GM21717 (cell line): ENCODE results near the gene TVP23B.
"Not testable (repeated sequence)": the region's sequence is repeated elsewhere in the genome, so short reads cannot be mapped to it uniquely, and the experiment has no call there.

Experiments used
- ATAC-seq: cut with Tn5 transposase; IDR thresholded peaks from one replicate; pipeline ENCODE4 v1.9.1; 2021; ENCODE audit warnings: mild to moderate bottlenecking, moderate library complexity; ENCODE audit not compliant: unreplicated experiment

Gene TVP23B

DNA sequence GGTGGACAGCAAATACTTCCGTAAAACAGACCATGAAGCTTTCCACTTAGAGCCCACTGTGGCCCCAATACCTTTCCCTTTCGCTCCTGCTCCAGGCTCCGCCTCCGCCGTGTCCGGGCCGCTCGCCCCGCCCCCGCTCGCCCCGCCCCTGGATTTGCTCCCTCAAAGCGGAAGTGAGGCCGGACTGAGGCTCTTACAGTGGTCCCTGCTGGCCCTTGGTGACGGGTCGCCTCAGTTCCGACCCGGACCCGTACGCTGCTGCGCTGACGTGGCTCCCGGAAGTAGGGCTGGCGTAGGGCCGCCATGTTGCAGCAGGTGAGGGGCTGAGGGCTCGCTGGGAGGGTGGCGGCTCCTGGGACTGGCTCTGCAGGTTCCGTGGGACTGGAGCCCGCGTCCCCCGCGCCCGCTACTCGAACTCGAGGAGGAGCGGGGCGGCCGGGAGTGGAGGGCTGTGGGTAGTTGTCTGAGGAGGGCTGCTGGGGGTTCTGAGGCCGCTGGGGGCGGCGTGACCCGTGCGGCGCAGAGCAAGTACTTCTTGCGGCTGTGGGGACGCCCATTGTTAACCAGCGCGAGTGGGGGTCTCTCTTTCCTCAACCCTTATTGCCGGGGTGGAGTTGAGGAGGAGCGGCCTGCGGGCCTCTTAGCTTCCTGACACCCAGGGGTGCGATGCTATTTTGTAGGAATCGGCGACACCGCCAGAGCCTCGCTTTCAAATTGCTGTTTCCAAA, at the start of gene TVP23B:
TVP23B (plus strand) TSS at position 193 of the 728 bp plus-strand sequence; CDS start at position 304, 111 bp downstream.
- peak; percentile 96 for ATAC-seq

DNA sequence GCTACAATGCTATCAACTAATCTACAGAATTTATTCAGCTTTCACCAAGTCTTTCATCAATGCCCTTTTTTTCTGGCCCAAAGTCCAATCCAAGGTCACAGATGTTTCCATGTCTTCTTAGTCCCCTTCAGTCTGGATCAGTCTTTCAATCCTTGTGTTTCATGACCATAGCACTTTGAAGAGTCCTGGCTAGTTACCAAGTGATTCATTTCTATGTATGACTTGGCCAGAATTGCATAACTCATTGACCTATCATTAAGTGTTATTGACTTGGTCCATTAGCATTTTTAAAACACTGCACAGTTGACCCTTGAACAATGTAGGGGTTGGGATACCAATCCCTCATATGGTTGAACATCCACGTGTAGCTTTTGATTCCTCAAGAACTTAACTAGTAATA, 48.5 kb upstream of the TVP23B start:
- ATAC-seq, result not testable (repeated sequence)

DNA sequence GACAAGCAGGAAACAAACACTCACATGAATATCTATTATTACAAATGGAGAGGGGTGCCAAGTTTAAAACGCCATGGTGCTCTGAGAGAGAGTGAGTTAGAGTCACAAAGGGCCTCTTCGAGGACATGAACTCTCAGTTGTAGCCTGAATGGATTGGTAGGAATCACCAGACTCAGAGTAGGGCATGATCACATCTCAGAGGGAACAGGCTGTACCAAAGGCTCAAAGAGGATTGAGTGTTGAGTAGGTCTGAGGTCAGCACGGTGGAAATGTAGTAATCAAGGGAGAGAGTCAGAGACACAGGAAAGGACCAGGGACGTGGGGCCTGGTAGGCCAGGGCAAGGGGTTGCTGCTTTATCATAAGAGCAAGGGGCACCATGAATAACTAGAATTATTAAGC, 47.6 kb upstream of the TVP23B start:
- not testable (repeated sequence) for ATAC-seq

DNA sequence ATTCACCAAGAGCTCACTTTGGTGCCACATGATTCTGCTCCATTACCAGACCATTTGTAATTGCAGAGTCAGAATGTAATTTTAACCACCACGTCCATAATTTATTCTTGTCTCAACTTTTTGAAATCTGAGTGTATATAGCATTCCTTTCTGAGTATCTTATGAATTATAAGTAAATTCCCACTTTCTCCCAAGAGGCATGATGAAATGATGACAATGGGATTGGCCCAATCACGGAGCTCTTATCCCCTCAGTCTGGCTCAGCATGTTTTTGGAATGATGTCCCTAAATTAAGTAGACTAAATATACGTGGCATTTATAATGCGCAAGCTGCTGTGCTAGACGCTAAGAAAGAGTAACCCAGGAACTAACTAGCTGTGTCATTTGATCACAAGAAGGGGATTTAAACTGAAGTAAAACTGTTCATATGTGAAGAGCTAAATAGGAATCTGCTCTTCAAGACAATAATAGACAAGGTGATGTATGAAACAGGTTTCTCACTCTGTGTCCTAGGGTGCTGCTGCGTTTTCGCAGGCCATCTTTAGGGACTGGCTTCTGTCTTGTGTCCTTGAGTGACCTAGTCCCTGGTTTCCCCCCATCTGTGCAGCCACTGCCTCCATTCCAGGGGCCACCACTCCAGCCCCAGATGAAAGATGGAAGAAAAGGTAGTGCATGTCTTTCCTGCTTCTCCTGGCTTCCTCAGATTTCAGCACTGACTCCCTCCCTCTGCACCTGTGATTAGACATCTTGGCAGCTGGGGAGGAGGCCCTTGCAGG, 41.2 kb upstream of the TVP23B start:
- ATAC-seq, result not testable (repeated sequence)

DNA sequence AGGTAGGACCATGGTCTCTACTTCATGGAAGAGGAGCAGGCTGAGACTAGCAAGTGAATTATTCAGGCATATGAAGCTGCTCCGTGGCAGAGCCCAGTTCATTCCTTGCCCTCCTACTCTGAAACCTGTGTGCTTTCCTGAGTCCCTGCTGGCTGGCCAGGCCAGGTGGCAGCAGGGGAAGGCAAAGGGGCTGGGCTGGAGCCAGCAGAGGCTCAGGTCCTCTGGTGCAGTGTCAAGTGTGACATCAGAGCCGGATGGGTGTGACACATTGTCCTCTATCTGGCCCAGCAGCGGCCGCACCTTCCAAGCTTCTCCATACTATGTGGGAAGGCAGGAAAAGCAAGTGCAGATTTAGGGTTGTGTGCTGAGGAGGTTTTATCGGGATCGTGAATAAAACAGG, 39.8 kb upstream of the TVP23B start:
- ATAC-seq, result not testable (repeated sequence)

DNA sequence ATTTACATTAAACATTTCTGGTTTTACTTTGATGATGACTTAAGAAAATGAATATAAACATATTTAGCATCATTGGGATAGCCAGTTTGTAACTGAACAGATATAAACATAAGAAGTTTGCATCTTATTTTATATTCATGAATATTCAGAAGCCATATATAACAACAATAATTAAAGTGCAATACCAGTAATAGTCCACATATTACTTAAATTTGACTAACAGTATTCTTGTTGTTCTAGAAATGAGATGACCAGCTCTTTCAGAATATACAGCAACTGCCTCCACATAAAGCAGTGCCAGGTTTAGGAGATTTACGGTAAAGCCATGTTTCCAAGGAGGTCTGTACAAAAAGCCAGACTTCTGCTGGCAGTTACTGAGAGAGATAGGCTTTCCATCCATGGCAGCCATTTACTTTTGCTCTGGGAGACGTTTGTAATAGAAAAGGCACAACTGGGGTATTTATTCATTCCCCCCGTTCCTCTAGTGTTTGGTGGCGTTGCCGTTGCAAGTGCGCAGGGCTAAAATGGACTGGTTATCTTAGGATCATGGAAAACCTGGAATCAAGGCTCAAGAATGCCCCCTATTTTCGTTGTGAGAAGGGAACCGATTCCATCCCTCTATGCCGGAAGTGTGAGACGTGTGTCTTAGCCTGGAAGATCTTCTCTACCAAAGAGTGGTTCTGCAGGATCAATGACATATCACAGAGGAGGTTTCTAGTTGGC, 37.1 kb upstream of the TVP23B start, which contains the start of gene FBXW10:
FBXW10 (plus strand) TSS at position 356 of the 723 bp plus-strand sequence; CDS start at position 547, 191 bp downstream.
- not testable (repeated sequence) for ATAC-seq

DNA sequence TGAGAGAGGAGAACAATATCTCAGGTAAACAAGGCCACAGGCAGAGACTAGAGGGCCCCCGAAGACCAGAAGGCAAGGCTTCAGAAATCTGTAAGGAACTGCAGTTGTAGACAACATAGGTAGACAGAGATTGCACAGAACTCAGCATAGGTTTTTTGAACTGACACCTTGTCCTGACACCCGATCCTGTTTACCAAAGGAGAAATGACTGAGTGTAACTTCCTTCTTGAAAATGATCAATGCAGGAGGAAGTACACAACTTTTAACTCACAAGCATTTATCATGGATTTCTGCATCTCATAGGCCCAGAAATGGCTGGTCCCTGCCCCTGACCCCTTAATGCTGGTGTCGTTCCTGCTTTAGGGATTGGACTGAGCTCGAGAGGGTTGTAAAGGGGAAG, 36.3 kb upstream of the TVP23B start:
- not testable (repeated sequence) for ATAC-seq

DNA sequence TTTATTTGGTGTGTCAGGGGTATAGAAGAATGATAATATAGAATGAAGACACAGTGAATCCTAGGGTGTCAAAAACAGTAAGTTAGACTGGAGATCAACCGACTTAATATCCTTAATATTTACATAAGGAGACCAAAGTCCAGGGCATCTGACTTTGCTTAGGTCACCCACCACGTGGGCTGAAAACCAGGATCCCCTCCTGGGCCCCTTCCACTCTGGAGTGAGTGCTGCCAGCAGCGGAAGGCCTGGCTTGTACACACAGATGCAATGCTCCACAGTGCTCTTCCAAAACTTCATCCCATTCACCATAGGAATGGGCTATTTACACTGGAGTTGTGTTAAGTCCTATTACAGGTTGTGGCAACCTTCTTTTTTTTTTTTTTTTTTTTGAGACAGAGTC, 34.4 kb upstream of the TVP23B start:
- ATAC-seq, result not testable (repeated sequence)

DNA sequence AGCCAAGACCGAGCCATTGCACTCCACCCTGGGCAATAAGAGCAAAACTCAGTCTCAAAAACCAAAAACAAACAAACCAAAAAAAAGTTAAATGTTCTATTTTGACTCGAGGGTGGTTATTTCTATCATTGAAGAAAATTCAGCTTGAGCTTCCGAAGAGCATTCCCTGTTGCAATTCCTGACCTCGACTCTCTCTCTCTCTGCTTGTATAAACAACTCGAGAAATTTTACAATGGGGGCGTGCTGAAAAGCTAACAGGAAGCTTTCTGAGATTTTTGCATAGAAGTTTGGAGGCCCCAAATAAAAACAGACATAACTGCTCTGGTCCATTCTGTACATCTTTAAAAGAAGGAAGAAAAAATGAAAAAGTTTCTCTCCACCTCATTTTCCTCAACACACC, 33.5 kb upstream of the TVP23B start:
- ATAC-seq, result not testable (repeated sequence)

DNA sequence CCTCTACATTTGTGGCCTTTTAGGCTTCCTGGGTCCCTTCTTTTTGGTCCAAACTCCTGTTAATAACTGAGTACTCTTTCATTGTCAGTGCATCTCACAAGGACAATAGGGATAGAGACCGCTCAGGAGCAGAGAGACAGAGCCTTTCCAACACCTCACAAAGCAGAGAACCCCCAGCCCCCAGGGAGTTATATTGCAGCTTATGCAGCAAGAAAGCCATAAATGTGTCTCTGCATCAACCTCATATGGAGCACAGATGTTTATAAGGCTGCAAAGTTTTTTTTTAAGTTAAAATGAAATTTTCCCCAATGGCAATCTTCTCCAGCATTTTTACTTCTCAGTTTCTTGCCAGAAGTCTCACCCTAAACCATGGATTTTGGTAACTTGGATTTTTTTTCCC, 30.7 kb upstream of the TVP23B start:
- ATAC-seq, result not testable (repeated sequence)

DNA sequence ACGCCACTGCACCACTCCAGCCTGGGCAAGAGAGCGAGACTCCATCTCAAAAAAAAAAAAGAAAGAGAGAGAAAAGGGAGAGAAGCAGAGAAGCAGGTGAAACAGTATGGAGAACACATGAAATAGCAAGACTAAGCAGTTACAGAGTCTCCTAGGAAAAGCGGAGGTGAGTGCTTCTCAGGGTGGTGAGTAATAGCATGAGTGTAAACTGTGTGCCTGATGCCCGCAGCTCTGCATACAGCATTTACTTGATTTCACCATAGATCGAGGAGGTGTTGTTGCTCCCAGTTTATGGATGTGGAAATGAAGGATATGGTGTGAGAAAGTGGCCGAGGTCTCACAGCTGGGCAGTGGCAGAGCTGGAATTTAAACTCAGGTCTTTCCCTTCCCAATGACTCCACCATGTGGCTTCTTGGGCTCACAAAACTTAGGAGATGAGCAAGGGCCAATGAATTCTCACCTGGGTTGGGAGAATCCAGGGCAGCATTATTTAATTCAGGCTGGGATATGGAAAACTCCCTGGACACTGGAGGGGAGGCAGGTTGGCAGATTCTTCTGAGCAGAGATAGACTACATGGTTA, 27.1 kb upstream of the TVP23B start:
- not testable (repeated sequence) for ATAC-seq

DNA sequence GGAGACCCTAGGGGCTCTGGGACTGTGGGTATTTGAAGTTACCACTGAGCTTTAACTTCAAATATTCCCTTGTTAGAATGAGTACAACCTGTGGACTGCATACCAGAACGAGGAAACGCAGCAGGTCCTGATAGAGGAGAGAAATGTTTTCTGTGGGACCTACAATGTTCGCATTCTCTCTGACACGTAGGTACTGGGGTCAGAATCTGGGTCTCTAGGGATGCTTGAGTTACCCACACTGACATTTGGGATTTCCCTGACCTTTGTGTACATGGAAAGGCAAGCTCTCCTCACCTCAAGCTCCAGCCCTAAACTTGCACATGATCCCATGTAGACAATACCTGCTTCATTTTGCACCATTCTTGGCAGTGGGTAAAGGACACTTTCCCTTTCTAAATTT, 25.0 kb upstream of the TVP23B start:
- ATAC-seq, result not testable (repeated sequence)

DNA sequence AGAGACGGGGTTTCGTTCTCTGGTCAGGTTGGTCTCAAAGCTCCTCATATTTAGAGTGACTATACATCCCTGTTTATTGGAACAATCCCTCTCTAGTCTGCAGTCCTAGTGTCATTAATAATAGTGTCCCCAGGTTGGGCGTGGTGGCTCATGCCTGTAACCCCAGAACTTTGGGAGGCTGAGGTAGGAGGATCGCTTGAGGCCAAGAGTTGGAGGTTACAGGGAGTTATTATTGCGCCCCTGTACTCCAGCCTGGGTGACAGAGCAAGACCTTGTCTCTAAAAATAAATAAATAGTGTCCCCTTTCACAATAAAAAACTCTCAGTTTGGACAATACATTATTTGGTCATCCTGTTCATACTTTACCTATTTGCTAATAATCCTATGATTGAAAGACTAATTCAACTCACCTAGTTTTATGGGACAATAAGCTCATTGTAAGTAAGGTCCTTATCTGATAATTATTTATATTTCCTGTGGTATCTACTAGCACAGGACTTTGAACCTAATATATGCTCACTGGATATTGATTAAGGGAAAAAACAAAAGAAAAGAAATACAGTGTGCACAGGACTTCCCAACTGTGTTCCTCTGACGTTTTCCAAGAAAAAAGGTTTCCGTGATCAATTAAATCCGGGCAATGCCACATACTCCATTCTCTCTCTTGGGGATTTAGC, 23.5 kb upstream of the TVP23B start:
- not testable (repeated sequence) for ATAC-seq

DNA sequence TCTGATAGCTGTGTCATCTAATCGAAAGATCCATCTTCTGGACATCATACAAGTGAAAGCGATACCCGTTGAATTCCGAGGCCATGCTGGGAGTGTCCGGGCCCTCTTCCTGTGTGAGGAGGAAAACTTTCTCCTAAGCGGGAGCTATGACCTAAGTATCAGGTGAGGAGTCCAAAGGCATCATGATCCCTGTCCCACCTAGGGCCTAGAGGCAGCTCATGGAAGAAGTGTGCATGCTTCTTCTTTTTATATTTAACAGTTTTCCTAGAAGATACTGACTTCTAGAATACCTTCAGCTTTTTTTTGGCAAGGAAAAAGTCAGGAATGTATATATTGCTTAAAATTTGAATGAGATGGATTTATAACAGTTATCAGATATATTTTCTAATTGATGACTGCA, 22.6 kb upstream of the TVP23B start:
- not testable (repeated sequence) for ATAC-seq

DNA sequence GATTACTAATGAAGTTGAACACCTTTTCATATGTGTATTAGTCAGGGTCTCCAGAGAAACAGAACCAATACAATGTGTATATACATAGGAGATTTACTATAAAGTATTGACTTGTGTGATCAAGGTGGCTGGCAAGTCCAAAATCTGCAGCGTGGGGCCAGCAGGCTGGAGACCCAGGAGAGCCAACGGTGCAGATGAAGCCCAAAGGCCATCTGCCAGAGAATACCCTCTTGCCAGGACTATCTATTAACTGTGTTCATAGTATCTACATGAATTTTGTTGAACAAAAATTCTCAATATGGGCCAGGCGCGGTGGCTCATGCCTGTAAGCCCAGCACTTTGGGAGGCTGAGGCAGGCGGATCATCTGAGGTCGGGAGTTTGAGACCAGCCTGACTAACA, 20.8 kb upstream of the TVP23B start:
- ATAC-seq, result not testable (repeated sequence)

DNA sequence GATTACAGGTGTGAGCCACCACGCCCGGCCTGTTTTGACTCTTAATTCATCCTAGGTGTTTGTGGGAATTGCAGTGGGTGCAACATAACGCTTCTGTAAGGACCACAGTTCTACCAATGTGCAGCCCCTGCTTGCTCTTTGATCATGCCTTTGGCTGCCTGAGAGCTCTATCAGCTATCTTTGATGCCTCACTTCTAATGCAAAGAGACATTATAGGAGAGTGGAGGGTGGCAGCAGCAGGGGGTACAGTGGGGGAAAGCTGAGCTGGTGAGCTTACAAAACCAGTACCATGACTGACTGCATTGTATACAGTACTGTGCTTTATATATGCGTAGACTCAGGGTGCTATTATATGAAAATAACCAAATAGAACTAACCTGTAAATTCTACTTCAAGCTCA, 10.4 kb upstream of the TVP23B start:
- not testable (repeated sequence) for ATAC-seq

DNA sequence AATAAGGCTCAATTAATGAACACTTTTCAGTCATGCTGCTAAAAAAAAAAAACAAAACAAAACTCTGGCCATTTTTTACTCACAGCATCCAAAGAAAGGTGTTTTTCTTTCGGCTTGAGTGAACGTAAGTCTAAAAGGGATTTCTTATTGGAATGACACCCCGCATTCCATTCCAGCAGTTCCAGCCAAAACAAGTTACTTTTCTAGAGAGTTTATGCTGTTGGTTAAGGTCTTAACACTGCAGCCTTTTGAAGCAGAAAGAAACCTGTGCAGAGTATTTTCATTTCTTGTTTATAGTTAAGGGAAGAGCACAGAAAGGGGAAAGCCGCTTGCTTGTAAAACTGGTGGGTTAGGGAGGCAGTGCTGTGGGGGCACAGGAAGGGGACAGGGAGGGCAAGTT, 9.9 kb upstream of the TVP23B start:
- ATAC-seq, result not testable (repeated sequence)

DNA sequence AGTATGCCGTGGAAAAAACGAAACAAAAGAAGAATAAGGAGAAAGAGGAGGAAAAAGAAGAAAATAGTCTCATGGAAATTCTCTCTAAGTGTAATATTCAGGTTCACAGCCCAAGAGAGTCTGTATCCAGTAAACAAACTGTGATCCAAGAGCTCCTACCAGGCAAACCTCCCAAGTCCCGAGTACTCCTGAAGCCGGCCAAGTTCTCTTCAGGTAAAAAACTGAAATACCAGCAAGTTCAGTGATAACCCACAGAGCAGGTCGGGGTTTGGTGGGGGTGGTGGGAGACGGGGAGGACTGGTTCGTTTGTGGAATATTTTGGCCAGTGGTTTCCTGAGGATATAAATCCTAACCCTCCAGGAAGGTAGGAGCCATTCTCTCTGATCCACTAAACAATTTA, 8.5 kb upstream of the TVP23B start:
- no peak for ATAC-seq

DNA sequence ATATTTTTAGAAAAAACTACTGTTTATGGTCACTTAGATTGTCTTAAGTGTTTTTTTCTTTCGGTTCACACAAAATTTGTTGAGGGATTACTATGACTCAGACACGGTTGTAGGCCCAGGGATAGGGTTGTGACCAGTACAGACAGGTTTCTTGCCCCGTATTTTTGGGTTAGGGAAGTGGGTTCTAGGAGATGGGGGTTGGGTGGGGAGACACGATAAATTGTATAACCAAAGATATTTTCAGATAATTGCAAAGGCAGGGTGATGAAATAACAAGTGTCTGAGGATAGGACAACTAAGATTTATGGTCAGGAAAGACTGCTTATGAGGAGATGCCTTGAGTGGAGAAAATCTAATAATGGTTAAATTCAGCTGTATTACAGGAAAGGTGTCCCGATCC, 822 bp downstream of the TVP23B start:
- ATAC-seq, result not testable (repeated sequence)

DNA sequence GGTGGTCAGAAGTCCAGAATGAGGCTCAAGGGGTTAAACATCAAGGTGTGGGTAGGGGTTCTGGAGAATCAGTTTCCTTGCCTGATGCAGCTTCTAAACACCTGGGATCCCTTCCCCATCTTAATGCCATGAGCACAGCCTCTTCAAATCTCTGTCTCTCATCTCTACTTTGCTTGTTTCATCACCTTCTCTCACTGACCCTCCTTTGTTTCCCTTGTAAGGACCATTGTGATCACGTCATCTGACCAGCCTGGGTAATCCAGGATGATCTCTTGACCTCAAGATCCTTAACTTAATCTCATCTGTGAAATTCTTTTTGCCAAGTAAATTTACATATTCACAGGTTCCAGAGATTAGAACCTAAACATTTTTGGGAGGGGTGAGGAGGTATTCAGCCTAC, 5.0 kb downstream of the TVP23B start:
- ATAC-seq, result not testable (repeated sequence)
